OCI-LY1 (cell line): ENCODE measurements around the gene ASB6.

Experiments used
- H2AFZ ChIP-seq: fragments of 200-600 bp; sonication (generic), shearing (Covaris generic); 2 replicates; pipeline ENCODE4 v1.6.0; 2014; ENCODE audit warnings: antibody characterized with exemption, mild to moderate bottlenecking, low read length
- H3F3A ChIP-seq: fragments of 200-600 bp; sonication (generic), shearing (Covaris generic); 2 replicates; pipeline ENCODE4 v1.6.0; 2014; ENCODE audit warnings: mild to moderate bottlenecking, antibody characterized with exemption, low read length, moderate library complexity; ENCODE audit not compliant: insufficient read depth
- H3K27ac ChIP-seq: fragments of 200-600 bp; sonication (generic); 2 replicates; pipeline ENCODE4 v1.5.1; 2014; ENCODE audit warnings: low read length, mixed run types, mild to moderate bottlenecking, low read depth; ENCODE audit not compliant: poor library complexity, severe bottlenecking
- H3K27me3 ChIP-seq: fragments of 200-600 bp; sonication (generic); 2 replicates; pipeline ENCODE4 v1.6.0; 2014; ENCODE audit warnings: antibody characterized with exemption, mild to moderate bottlenecking, low read length, moderate library complexity; ENCODE audit not compliant: insufficient read depth
- H3K36me3 ChIP-seq: fragments of 200-600 bp; sonication (generic); 2 replicates; pipeline ENCODE4 v1.6.1; 2014; ENCODE audit warnings: mild to moderate bottlenecking, antibody characterized with exemption, low read length, moderate library complexity, mixed read lengths; ENCODE audit not compliant: insufficient read depth
- H3K4me1 ChIP-seq: fragments of 200-600 bp; sonication (generic); 2 replicates; pipeline ENCODE4 v1.5.1; 2014; ENCODE audit warnings: mild to moderate bottlenecking, low read length, moderate library complexity; ENCODE audit not compliant: insufficient read depth, severe bottlenecking
- H3K4me2 ChIP-seq: fragments of 200-600 bp; sonication (generic), shearing (Covaris generic); 2 replicates; pipeline ENCODE4 v1.6.1; 2014; ENCODE audit warnings: low read length
- H3K4me3 ChIP-seq: fragments of 200-600 bp; sonication (generic); 2 replicates; pipeline ENCODE4 v1.5.1; 2014; ENCODE audit warnings: low read length, low read depth, mild to moderate bottlenecking, mixed read lengths; ENCODE audit not compliant: poor library complexity, severe bottlenecking
- H3K79me2 ChIP-seq: fragments of 200-600 bp; shearing (Covaris generic); 2 replicates; pipeline ENCODE4 v1.6.1; 2016; ENCODE audit warnings: mixed run types, low read length, mixed read lengths; ENCODE audit not compliant: insufficient read depth
- H3K9ac ChIP-seq: fragments of 200-600 bp; sonication (generic), shearing (Covaris generic); 2 replicates; pipeline ENCODE4 v1.6.1; 2014; ENCODE audit warnings: mild to moderate bottlenecking, low read length, mixed read lengths
- H3K9me2 ChIP-seq: fragments of 200-600 bp; sonication (generic), shearing (Covaris generic); 2 replicates; pipeline ENCODE4 v1.6.1; 2014; ENCODE audit warnings: low read depth, mild to moderate bottlenecking, low read length, mixed read lengths
- H3K9me3 ChIP-seq: fragments of 200-600 bp; shearing (Covaris generic); 2 replicates; pipeline ENCODE4 v1.6.1; 2014; ENCODE audit warnings: low read length, mixed read lengths
- H4K20me1 ChIP-seq: fragments of 200-600 bp; sonication (generic), shearing (Covaris generic); 2 replicates; pipeline ENCODE4 v1.6.0; 2016; ENCODE audit warnings: mild to moderate bottlenecking, low read length; ENCODE audit not compliant: insufficient read depth
- CTCF ChIP-seq: fragments of 200-600 bp; sonication (generic), shearing (Covaris generic); IDR thresholded peaks from 2 replicates; pipeline ENCODE4 v1.5.1; 2017; ENCODE audit warnings: mild to moderate bottlenecking, antibody characterized with exemption, low read length, moderate library complexity, mixed read lengths
- EZH2 ChIP-seq: fragments of 200-600 bp; sonication (generic), shearing (Covaris generic); IDR thresholded peaks from 2 replicates; pipeline ENCODE4 v1.8.0; 2017; ENCODE audit warnings: borderline replicate concordance, mixed run types, mild to moderate bottlenecking, antibody characterized with exemption, low read length, moderate library complexity, mixed read lengths

ASB6 gene

GRCh38 chr9:129671065-129671464, 29.1 kb upstream of the ASB6 start:
- H3K27ac ChIP-seq = no peak overlapping the region

GRCh38 chr9:129669946-129670345, 28.0 kb upstream of the ASB6 start:
- H3K36me3 ChIP-seq = no peaks in the 10 kb centered on the region
- H3K27ac ChIP-seq = no peak overlapping the region
- H3K27me3 ChIP-seq = no peaks in the 10 kb centered on the region
- no peaks in the 10 kb centered on the region for H3K79me2 ChIP-seq
- no peaks in the 10 kb centered on the region for H4K20me1 ChIP-seq
- H3K4me3 ChIP-seq = no peak overlapping the region
- H3K9me2 ChIP-seq = no peaks in the 10 kb centered on the region
- no peak overlapping the region for H3K4me2 ChIP-seq
- TF ChIP-seq EZH2 = no peak
- TF ChIP-seq CTCF = no peak
- no peaks in the 10 kb centered on the region for H3K9me3 ChIP-seq
- no peaks in the 10 kb centered on the region for H3F3A ChIP-seq
- no peaks in the 10 kb centered on the region for H3K4me1 ChIP-seq
- H3K9ac ChIP-seq = no peak overlapping the region
- no peak overlapping the region for H2AFZ ChIP-seq

More at GRCh38 chr9:129671065-129671464, 29.1 kb upstream of the ASB6 start:
- no peak overlapping the region for H2AFZ ChIP-seq
- H3K79me2 ChIP-seq = no peaks in the 10 kb centered on the region
- TF ChIP-seq CTCF (no peak), EZH2 (no peak)
- H3K36me3 ChIP-seq = no peaks in the 10 kb centered on the region
- H3K27me3 ChIP-seq = no peaks in the 10 kb centered on the region
- H3K4me1 ChIP-seq = no peaks in the 10 kb centered on the region
- no peak overlapping the region for H3K4me3 ChIP-seq
- H3K4me2 ChIP-seq = no peak overlapping the region
- no peak overlapping the region for H3K9ac ChIP-seq
- no peaks in the 10 kb centered on the region for H3F3A ChIP-seq
- H4K20me1 ChIP-seq = no peaks in the 10 kb centered on the region
- H3K9me3 ChIP-seq = no peaks in the 10 kb centered on the region
- H3K9me2 ChIP-seq = no peaks in the 10 kb centered on the region

GRCh38 chr9:129669141-129669718, 27.3 kb upstream of the ASB6 start:
- no peak overlapping the region for H3K4me3 ChIP-seq
- no peaks in the 10 kb centered on the region for H4K20me1 ChIP-seq
- no peaks in the 10 kb centered on the region for H3K79me2 ChIP-seq
- H3K9me3 ChIP-seq = no peaks in the 10 kb centered on the region
- no peak overlapping the region for H3K27ac ChIP-seq
- H3K4me1 ChIP-seq = no peaks in the 10 kb centered on the region
- no peaks in the 10 kb centered on the region for H3K9me2 ChIP-seq
- no peak overlapping the region for H3K9ac ChIP-seq
- H3K36me3 ChIP-seq = no peaks in the 10 kb centered on the region
- no peaks in the 10 kb centered on the region for H3F3A ChIP-seq
- no peak overlapping the region for H3K4me2 ChIP-seq
- TF ChIP-seq EZH2 (no peak), CTCF (no peak)
- H3K27me3 ChIP-seq = no peaks in the 10 kb centered on the region
- H2AFZ ChIP-seq = no peak overlapping the region
